Thyroid gland (tissue), 4 donors: ENCODE measurements around the gene FAM168B.

Experiments
- CTCF ChIP-seq, 6 experiments: fragments of 200-600 bp in 3 of 6; fragments of 450-650 bp in 3 of 6; sonication (generic) in 3 of 6; IDR thresholded peaks; one replicate each; pipeline ENCODE4 v1.5.1; 2016 to 2019; ENCODE audit warnings: antibody characterized with exemption in 6 of 6, mild to moderate bottlenecking in 2 of 6, inconsistent platforms in 1 of 6, moderate library complexity in 1 of 6
- POLR2A ChIP-seq, 2 donors: fragments of 450-650 bp; IDR thresholded peaks; one replicate each; pipeline ENCODE4 v1.6.1; 2017; ENCODE audit warnings: antibody characterized with exemption in 2 of 2, mild to moderate bottlenecking in 2 of 2, moderate library complexity in 1 of 2

GRCh38 chr2:131044757-131045150 is 48.5 kb downstream of the FAM168B start:
- TF ChIP-seq CTCF (IDR thresholded peaks at IDR 0.05), result no peak
- TF ChIP-seq POLR2A (IDR thresholded peaks at IDR 0.05), result no peak
